Activated CD8-positive, alpha-beta T cell treated with anti-CD3 and anti-CD28 coated beads for 36 hours (primary cell): ENCODE data around the gene SORBS2. TPM values are rescaled to one million over a fixed set of nuclear protein-coding genes. Genes with fewer than 3 reads are reported as not detected.
A peak's percentile ranks its signal among the peaks of the same experiment; 100 is the strongest.

Source experiments
- ATAC-seq: fragments of 200-7000 bp; cut with Tn5 transposase; one replicate; pipeline ENCODE4 v1.10.0; 2021; ENCODE audit warnings: mild to moderate bottlenecking, moderate library complexity
- CTCF ChIA-PET: fragments of 350-600 bp; sonication (Branson Sonifier 250); formaldehyde crosslinking; loops from one replicate; lab custom pipeline; 2021; ENCODE audit warnings: antibody characterized with exemption; lab: Charles Lee
- POLR2A ChIA-PET: fragments of 350-600 bp; sonication (Branson Sonifier 250); formaldehyde crosslinking; loops from one replicate; lab custom pipeline; 2021; ENCODE audit warnings: antibody characterized with exemption; lab: Charles Lee
- DNase-seq: peaks from one replicate; pipeline ENCODE4 v3.0.0-alpha.2; 2020
- H3K27ac Mint-ChIP-seq: one replicate; pipeline ENCODE4 v1.8.0; 2021; ENCODE audit warnings: mild to moderate bottlenecking, mixed read lengths
- H3K27me3 Mint-ChIP-seq: one replicate; pipeline ENCODE4 v1.8.0; 2021; ENCODE audit warnings: mixed read lengths
- H3K36me3 Mint-ChIP-seq: one replicate; pipeline ENCODE4 v1.8.0; 2021; ENCODE audit warnings: low read depth, mixed read lengths
- H3K4me1 Mint-ChIP-seq: one replicate; pipeline ENCODE4 v1.8.0; 2021; ENCODE audit warnings: low read depth, mixed read lengths
- H3K4me3 Mint-ChIP-seq: one replicate; pipeline ENCODE4 v1.8.0; 2021; ENCODE audit warnings: mild to moderate bottlenecking, moderate library complexity, mixed read lengths
- H3K9me3 Mint-ChIP-seq: one replicate; pipeline ENCODE4 v1.8.0; 2021; ENCODE audit warnings: mixed read lengths
- intact Hi-C: fragments of 100-400 bp; cut with micrococcal nuclease; formaldehyde crosslinking; loops from one replicate; pipeline ENCODE4 v1.10.0; 2022
- total RNA-seq, 2 experiments: library from RNA; stranded (reverse); gene quantifications; one replicate each; pipeline ENCODE4 v1.2.3, GENCODE V29; 2021
- TF ChIP-seq, protein P1 (sequence below): fragments of 200-600 bp; IDR thresholded peaks from one replicate; pipeline ENCODE4 v1.8.0; 2022; ENCODE audit warnings: antibody characterized with exemption, mild to moderate bottlenecking

SORBS2 gene
- total RNA-seq, 2 experiments from 2014 or later, result not detected

DNA sequence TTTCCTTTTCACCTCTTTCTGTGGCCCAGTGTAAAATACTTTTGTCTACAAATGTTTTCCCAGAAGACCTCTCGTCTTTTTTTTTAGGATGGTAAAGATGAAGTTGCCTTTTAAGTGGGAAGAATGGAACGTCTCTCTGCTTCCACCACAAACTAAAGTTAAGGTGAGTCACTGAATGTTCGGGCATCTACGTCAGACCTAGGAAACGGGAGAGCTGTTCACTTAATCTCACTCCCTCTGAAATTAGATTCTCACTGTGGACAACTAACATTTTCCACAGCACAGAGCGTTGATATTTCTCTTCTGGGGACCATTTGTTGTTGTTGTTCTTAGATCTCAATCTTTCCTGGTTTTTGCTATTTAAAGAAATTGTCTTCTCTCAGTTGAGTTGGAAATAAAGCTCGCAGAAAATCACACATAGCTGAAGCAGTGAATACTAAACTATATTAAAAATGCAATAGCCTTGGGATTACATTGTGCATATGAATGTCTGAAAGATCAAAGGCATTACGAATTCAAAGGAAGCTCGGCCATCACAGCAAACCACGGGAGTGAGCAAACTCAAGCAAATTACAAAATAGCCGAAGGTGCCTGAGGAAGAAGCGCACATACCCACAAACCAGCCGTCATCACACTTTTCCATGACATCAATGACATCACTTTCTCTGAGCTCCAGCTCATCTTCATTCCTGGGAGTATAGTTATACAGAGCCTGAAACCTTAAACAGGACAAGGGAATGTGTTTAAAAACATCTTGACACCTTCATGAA is 222.7 kb downstream of the SORBS2 start:
- peaks cover 13% of the 10 kb centered on the region for H3K4me1 Mint-ChIP-seq
- DNase-seq (no peak), ATAC-seq (no peak)
- H3K27ac Mint-ChIP-seq, result no peak overlapping the region
- no peaks in the 10 kb centered on the region for H3K9me3 Mint-ChIP-seq
- H3K4me3 Mint-ChIP-seq, result no peak overlapping the region
- peaks cover 45% of the 10 kb centered on the region for H3K27me3 Mint-ChIP-seq
- no peaks in the 10 kb centered on the region for H3K36me3 Mint-ChIP-seq
- intact Hi-C loops, result loop anchor here (2.0 kb wide), 1 partner anchor 54 kb away; the partner anchor contains the start of gene PDLIM3
- TF ChIP-seq, protein P1, sequence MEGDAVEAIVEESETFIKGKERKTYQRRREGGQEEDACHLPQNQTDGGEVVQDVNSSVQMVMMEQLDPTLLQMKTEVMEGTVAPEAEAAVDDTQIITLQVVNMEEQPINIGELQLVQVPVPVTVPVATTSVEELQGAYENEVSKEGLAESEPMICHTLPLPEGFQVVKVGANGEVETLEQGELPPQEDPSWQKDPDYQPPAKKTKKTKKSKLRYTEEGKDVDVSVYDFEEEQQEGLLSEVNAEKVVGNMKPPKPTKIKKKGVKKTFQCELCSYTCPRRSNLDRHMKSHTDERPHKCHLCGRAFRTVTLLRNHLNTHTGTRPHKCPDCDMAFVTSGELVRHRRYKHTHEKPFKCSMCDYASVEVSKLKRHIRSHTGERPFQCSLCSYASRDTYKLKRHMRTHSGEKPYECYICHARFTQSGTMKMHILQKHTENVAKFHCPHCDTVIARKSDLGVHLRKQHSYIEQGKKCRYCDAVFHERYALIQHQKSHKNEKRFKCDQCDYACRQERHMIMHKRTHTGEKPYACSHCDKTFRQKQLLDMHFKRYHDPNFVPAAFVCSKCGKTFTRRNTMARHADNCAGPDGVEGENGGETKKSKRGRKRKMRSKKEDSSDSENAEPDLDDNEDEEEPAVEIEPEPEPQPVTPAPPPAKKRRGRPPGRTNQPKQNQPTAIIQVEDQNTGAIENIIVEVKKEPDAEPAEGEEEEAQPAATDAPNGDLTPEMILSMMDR, result no peak
- ChIA-PET CTCF (interaction anchor here (7.5 kb wide), 1 partner anchor 8 kb away, joined by 55 read pairs; no protein-coding TSS in a partner anchor), POLR2A (interaction anchor here (1.7 kb wide), 1 partner anchor 9 kb away, joined by 4 read pairs; no protein-coding TSS in a partner anchor)

DNA sequence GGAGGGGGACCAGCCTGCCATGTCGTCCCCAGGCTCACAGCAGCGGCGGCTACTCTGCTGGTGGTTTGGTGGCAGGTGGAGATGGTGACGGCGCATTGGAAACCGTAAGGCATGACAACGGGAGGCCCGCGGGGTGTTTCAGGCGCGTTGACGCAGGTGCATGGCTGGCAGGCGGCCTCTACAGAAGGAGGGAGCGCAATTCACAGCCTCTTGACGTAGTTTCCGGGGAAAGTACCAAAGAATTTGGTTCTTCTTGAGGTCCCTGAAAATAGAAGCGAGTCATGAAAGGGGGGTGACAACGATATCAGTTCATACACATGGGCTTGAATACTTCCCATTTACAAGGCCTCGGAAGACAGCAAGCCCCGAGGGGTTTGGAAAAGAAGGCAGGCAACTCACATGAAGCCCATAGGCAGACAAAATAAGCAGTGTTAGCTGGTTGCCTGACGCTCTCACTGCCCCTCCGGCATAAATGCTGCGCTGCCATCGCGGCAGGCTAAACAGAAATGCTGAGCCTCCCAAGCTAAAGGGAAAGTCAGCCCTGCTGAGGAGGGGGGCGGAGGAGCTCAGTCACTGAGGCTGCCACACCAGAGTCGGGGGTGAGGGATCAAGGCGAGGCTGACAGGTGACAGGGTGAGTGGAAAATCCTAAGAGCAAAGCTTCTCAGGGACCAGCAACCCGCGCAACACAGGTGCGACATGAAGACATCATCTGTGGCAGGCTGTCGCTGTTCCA is 224.4 kb downstream of the SORBS2 start:
- Mint-ChIP-seq H3K27me3 (peaks cover 48% of the 10 kb centered on the region), H3K4me1 (peaks cover 13% of the 10 kb centered on the region), H3K4me3 (peak overlapping the region; percentile 48), H3K36me3 (no peaks in the 10 kb centered on the region), H3K27ac (peak overlapping the region; percentile 60), H3K9me3 (no peaks in the 10 kb centered on the region)
- TF ChIP-seq, protein P1, result no peak
- ChIA-PET CTCF (interaction anchor here (7.5 kb wide), 1 partner anchor 10 kb away, joined by 55 read pairs; no protein-coding TSS in a partner anchor), POLR2A (interaction anchor here (1.7 kb wide), 1 partner anchor 10 kb away, joined by 4 read pairs; no protein-coding TSS in a partner anchor)
- intact Hi-C loops, result loop anchor here (2.0 kb wide), 1 partner anchor 53 kb away; the partner anchor contains the start of gene PDLIM3
- DNase-seq (peak; percentile 87), ATAC-seq (peak; percentile 96)

DNA sequence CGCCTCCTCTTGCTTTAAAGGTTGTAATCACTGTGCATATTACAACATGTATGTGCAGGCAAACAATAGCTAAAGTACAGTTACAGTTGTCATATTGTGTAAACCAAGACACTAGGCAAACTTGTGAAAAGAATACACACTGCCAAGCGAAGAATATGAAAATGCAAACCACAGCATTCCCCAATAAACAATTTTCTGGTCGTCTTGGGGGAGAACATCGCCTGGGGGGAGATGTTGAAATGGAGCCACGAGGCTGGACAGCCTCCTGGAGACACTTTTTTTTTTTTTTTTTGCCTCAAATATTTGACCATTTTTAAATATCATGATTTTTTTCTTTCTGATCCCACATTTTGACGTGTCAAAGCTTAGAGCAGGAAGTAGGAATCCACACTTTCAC is 225.0 kb downstream of the SORBS2 start:
- POLR2A ChIA-PET, result no interaction called here
- CTCF ChIA-PET, result interaction anchor here (1.0 to 7.5 kb wide), 2 partner anchors 10 kb away, joined by 4 to 55 read pairs; no protein-coding TSS in a partner anchor
- Mint-ChIP-seq H3K9me3 (no peaks in the 10 kb centered on the region), H3K27ac (peak overlapping the region; percentile 60), H3K36me3 (no peaks in the 10 kb centered on the region), H3K4me1 (peaks cover 13% of the 10 kb centered on the region), H3K27me3 (peaks cover 50% of the 10 kb centered on the region), H3K4me3 (peak overlapping the region; percentile 48)
- intact Hi-C loops, result no loop called here
- TF ChIP-seq, protein P1, result no peak
- DNase-seq, result no peak
- ATAC-seq, result no peak

DNA sequence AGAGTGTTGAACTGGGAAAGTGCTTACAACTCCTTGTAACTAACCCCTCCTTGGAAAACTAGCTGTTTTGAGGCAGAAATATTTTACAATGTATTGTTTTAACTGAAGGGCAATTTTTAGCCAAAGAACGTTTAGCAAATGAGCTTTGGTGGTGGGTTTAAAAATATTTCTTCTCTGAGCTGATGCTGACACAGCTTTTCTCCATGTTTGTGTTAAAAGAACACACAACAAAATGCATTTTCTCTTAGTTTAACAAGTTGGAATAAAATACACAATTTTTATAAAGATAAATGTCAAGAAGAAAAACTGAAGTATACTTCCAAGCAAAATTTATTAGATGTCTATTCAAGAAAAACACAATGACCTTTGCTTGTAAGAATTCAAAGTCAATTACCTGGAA is 226.8 kb downstream of the SORBS2 start:
- CTCF ChIA-PET, result interaction anchor here (1.0 to 7.5 kb wide), 4 partner anchors 9 to 13 kb away, joined by 3 to 55 read pairs (median 4); no protein-coding TSS in a partner anchor
- TF ChIP-seq, protein P1, result no peak
- no peak overlapping the region for H3K4me3 Mint-ChIP-seq
- H3K4me1 Mint-ChIP-seq, result peaks cover 13% of the 10 kb centered on the region
- no peaks in the 10 kb centered on the region for H3K9me3 Mint-ChIP-seq
- DNase-seq (no peak), ATAC-seq (no peak)
- intact Hi-C loops, result no loop called here
- POLR2A ChIA-PET, result no interaction called here
- peaks cover 46% of the 10 kb centered on the region for H3K27me3 Mint-ChIP-seq
- no peak overlapping the region for H3K27ac Mint-ChIP-seq
- no peaks in the 10 kb centered on the region for H3K36me3 Mint-ChIP-seq
